HepG2 (cell line): Measurements from ENCODE around the gene TRMT1L.

Experiments used
- ATF4 ChIP-seq, 2 experiments: fragments of 450-650 bp in 1 of 2; sonication (generic) in 1 of 2; formaldehyde crosslinking; IDR thresholded peaks; 2 replicates each; pipeline versions ENCODE4 v1.5.0 to v1.8.0; 2020 to 2022; ENCODE audit warnings: mild to moderate bottlenecking in 1 of 2, missing genetic modification reagents in 1 of 2
- CAMTA2 ChIP-seq: sonication (generic); formaldehyde crosslinking; IDR thresholded peaks from 2 replicates; pipeline ENCODE4 v1.4.0; 2020; ENCODE audit warnings: mild to moderate bottlenecking, missing genetic modification reagents, borderline replicate concordance
- CEBPB ChIP-seq: IDR thresholded peaks from 2 replicates; pipeline ENCODE4 v1.6.1; 2011; ENCODE audit warnings: low read depth, low read length, improper control_type of control experiment, borderline replicate concordance
- CTCF ChIP-seq: sonication (generic); formaldehyde crosslinking; IDR thresholded peaks from 2 replicates; pipeline ENCODE4 v1.5.0; 2020; ENCODE audit warnings: mild to moderate bottlenecking, missing genetic modification reagents, moderate library complexity
- MEF2D ChIP-seq: sonication (generic); formaldehyde crosslinking; IDR thresholded peaks from 2 replicates; pipeline ENCODE4 v1.5.1; 2020; ENCODE audit warnings: mild to moderate bottlenecking, missing genetic modification reagents
- MEIS1 ChIP-seq: sonication (generic); formaldehyde crosslinking; IDR thresholded peaks from 2 replicates; pipeline ENCODE4 v1.9.0; 2021; ENCODE audit warnings: mild to moderate bottlenecking, missing genetic modification reagents, moderate library complexity, borderline replicate concordance
- MLXIP ChIP-seq: sonication (generic); formaldehyde crosslinking; IDR thresholded peaks from 2 replicates; pipeline ENCODE4 v1.9.0; 2021; ENCODE audit warnings: missing genetic modification reagents, borderline replicate concordance
- POLR2AphosphoS2 ChIP-seq: IDR thresholded peaks from 2 replicates; pipeline ENCODE4 v1.6.1; 2011; ENCODE audit warnings: low read depth, low read length, improper control_type of control experiment
- SP1 ChIP-seq, 2 experiments: fragments of 450-650 bp in 1 of 2; sonication (generic) in 1 of 2; formaldehyde crosslinking in 1 of 2; IDR thresholded peaks; 2 replicates each; pipeline versions ENCODE4 v1.4.0 to v1.6.1; 2016 to 2020; ENCODE audit warnings: missing genetic modification reagents in 1 of 2
- ZBTB43 ChIP-seq: sonication (generic); formaldehyde crosslinking; conservative IDR thresholded peaks from 2 replicates; pipeline ENCODE4 v1.4.0; 2020; ENCODE audit warnings: missing genetic modification reagents
- ZHX2 ChIP-seq, 2 experiments: sonication (generic) in 1 of 2; formaldehyde crosslinking in 1 of 2; IDR thresholded peaks; 2 replicates each; pipeline versions ENCODE4 v1.6.1 to v1.9.0; 2014 to 2022; ENCODE audit warnings: antibody characterized with exemption in 1 of 2, borderline replicate concordance in 1 of 2, inconsistent platforms in 1 of 2, low read depth in 1 of 2, missing genetic modification reagents in 1 of 2
- ZNF362 ChIP-seq: sonication (generic); formaldehyde crosslinking; IDR thresholded peaks from 2 replicates; pipeline ENCODE4 v1.4.0; 2020; ENCODE audit warnings: missing genetic modification reagents, mild to moderate bottlenecking, borderline replicate concordance

- TF ChIP-seq ZHX2 (IDR thresholded peaks at IDR 0.05; ENCODE audit: low read depth), result no peak
- TF ChIP-seq ZHX2 (CRISPR knock-in tag; IDR thresholded peaks at IDR 0.05; ENCODE audit: borderline replicate concordance), result no peak
- TF ChIP-seq CAMTA2 (CRISPR knock-in tag), result no peak
- no peak for TF ChIP-seq CTCF (CRISPR knock-in tag)
- TF ChIP-seq MEF2D (CRISPR knock-in tag), result no peak
- no peak for TF ChIP-seq ATF4 (CRISPR knock-in tag; IDR thresholded peaks at IDR 0.05)
- no peak for TF ChIP-seq POLR2AphosphoS2
- TF ChIP-seq ZNF362, result no peak
- no peak for TF ChIP-seq SP1 (IDR thresholded peaks at IDR 0.05)
- no peak for TF ChIP-seq SP1 (CRISPR knock-in tag; IDR thresholded peaks at IDR 0.05)
- TF ChIP-seq MEIS1 (CRISPR knock-in tag), result no peak
- no peak for TF ChIP-seq ZBTB43 (CRISPR knock-in tag)
- no peak for TF ChIP-seq MLXIP (CRISPR knock-in tag)
- no peak for TF ChIP-seq CEBPB
Observed at GRCh38 chr1:185200889-185201288, 44.1 kb upstream of the TRMT1L start.
